HG02610 (cell line): Measurements from ENCODE around the gene GDNF.
A peak's percentile ranks its signal among the peaks of the same experiment; 100 is the strongest.
"Not testable (repeated sequence)": the region's sequence is repeated elsewhere in the genome, so short reads cannot be mapped to it uniquely, and the experiment has no call there.

Source experiments
- ATAC-seq: cut with Tn5 transposase; IDR thresholded peaks from one replicate; pipeline ENCODE4 v1.9.1; 2021; ENCODE audit warnings: mild to moderate bottlenecking, moderate library complexity; ENCODE audit not compliant: unreplicated experiment

Gene GDNF, protein sequence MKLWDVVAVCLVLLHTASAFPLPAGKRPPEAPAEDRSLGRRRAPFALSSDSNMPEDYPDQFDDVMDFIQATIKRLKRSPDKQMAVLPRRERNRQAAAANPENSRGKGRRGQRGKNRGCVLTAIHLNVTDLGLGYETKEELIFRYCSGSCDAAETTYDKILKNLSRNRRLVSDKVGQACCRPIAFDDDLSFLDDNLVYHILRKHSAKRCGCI

DNA sequence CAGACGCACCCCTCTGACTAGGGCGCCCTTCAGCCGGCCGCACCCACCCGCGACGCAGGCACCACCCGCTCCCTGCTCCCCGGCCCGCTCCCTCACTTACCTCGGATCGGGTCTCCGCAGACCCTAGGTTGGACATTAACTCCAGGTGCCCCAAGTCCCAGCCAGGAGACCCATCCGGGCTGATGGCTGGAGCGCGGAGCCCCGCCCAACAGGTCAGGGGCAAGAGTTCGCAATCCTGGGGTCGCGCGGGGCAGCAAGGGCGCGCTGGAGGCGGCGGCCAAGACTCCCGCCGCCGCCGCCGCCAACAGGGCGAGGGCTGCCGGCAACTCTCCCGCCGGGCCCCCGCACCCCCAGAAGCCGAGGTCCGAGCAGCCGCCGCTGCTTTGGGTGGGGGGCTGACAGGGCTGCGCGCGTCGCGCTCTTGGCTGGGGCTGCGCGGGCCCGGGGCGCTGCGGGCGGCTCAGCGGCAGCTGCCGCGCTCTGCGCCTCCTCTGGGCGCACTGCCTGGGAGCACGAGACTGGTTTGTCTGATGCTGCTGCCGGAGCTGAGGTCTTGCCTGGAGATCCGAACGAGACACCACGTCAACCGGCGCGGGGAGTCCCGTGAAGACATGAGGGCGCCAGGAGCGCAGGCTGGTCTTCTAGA, at the start of gene GDNF:
Gene GDNF, minus strand, starts transcription at position 635 of the 646 bp plus-strand sequence. CDS start 5,245 bp downstream, outside the sequence.
- ATAC-seq: no peak

GRCh38 chr5:37888476-37888875, 48.6 kb upstream of the GDNF start:
- no peak for ATAC-seq

- ATAC-seq: no peak
These were observed 46.5 kb upstream of the GDNF start for GRCh38 chr5:37886242-37886905.

GRCh38 chr5:37882636-37883035, 42.8 kb upstream of the GDNF start:
- no peak for ATAC-seq

GRCh38 chr5:37881359-37881758, 41.5 kb upstream of the GDNF start:
- peak; percentile 90 for ATAC-seq

DNA sequence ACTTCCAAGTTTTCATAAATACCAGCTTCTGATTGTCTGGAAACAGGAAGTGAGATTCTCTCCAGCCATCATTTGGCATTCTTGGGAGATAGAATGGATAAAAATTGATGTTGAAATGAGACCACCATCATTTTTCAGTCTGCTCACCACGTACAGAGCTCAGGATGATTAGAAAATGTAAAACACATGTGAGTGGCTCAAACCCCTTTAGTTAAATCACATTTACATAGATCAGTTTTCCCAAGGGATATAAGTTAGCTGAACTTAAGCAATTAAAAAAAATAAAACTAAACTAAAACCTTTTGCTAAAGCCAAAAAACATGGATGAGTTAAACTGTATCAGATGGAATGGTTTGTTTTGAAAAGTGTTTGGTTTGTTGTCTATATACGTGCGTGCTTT, 37.1 kb upstream of the GDNF start:
- ATAC-seq: no peak

DNA sequence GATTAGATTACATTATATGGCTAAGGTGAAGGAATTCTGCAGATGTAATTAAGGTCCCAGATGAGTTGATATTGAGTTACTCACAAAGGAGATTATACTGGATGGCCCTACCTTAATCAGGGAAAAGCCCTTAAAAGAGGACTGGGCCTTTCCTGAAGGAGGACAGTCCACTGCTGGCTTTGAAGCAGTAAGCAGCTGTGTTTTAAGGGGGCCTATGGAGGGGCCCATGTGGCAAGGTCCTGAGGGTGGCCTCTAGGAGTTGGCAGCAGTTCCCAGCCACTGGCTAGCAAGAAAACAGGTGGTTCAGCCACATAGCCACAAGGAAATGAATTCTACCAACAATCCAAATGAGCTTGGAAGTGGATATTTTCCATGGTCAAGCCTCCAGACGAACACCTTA, 36.4 kb upstream of the GDNF start:
- ATAC-seq: no peak

GRCh38 chr5:37875051-37875787, 35.4 kb upstream of the GDNF start:
- ATAC-seq: peak; percentile 88

DNA sequence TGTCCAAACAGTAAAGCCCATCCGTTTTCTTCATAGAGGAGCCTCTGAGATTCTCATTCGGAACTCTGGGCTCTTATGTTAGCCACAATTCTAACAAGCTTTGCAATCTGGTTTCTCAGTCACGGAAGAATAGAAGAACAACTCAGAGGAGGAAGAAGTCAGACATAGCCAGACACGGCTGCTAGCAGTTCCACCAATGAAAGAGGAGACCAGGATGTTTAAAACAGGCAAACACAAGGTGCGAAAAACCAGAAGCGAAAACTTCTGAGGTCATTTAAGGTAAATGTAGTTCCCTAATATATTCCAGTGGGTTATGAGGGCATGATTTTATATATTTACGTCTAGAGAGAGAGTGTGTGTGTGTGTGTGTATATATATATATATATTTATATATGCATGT, 34.1 kb upstream of the GDNF start:
- ATAC-seq: no peak

- no peak for ATAC-seq
These were observed 31.4 kb upstream of the GDNF start for GRCh38 chr5:37871023-37871815.

DNA sequence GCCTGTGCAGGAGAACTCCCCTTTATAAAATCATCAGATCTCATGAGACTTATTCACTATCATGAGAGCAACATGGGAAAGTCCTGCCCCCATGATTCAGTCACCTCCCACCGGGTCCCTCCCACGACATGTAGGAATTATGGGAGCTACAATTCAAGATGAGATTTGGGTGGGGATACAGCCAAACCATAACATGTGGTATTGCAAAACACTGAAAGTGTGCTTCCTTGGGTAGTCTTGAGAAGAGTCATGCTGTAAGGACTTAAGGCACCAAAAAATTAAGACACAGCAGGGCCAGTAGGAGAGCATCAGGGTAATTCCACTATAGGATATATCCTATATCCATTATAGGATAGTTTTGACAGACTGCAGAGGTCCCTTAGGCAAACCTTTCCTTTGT, 29.4 kb upstream of the GDNF start:
- ATAC-seq: no peak

GRCh38 chr5:37867654-37868053, 27.8 kb upstream of the GDNF start:
- ATAC-seq: no peak

- ATAC-seq: not testable (repeated sequence)
These were observed 23.1 kb upstream of the GDNF start for GRCh38 chr5:37862907-37863306.

GRCh38 chr5:37860206-37860605, 20.4 kb upstream of the GDNF start:
- ATAC-seq: no peak

GRCh38 chr5:37859805-37860204, 20.0 kb upstream of the GDNF start:
- peak; percentile 98 for ATAC-seq

- ATAC-seq: no peak
These were observed 18.4 kb upstream of the GDNF start for GRCh38 chr5:37858250-37858649.

DNA sequence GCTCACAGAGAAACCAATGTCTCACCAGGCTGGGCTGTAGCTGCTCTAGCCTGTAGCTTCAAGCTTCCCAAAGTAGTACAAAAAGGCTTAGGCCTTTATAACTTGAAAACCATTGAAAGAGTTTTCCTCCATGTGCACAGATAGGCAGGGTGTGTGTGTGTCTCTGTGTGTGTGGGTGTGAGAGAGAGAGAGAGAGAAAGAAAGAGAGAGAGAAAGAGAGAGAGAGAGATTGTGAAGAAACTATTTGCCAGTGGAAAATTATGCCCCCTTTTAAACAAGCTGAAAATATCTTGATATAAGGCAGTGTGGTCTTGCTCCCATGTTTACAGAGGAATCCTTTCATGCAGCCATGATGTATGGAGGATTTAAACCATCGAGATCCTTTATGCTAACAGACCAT, 17.9 kb upstream of the GDNF start:
- ATAC-seq: no peak

DNA sequence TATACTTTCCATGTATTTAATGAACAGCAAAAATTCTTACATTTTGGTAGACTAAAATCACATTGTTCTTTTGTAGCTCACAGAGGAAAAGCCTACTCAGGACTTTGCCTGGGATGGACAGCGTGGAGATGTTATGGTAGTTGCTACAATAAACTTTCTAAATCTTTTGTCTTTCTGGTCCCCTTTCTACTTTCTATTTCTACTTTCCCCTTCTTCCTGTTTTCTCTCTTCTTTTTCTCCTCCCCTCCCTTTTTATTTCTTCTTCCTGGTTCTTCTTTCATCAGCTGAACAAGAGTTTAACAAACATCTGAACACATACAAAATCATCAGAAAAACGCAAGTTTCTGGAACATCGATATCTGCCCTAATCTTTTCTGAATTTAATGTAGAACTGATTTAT, 15.6 kb upstream of the GDNF start:
- ATAC-seq: no peak

GRCh38 chr5:37851305-37851704, 11.5 kb upstream of the GDNF start:
- no peak for ATAC-seq

DNA sequence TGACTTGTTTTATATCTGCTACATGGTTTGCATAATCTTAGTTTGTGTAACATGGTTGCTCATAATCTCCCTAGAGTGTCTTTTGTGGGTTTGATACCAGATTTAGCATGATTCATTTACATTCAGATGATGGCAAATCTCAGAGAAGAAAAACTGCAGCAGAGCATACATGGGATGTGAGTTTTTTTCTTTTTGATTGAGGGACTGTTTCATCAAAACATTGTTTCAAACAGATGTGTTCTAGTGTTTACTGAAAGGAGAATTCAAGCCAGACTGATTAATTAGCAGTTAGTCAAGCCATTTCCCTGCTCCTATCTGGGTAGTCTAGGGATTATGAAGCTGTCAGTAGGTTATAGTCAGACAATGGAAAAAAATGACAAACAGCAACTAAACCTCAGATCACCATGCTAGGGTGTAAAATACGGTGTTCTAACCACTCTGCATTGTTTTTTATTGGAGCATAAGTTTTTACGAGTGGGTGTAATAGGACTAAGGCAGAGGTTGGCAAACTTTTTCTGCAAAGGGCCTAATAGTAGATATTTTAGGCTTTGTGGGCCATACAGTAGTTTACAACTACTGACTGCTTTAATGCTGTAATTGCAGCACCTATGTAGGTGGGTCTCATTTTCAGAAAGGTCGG, 10.5 kb upstream of the GDNF start:
- no peak for ATAC-seq
